Activated naive CD4-positive, alpha-beta T cell treated with anti-CD3 and anti-CD28 coated beads, Interleukin-2, amount 10 ng/mL, durations not matched to agents 7 days and 5 days (primary cell): ENCODE results near the gene LRRC8B.

Experiments used
- CTCF ChIA-PET: fragments of 350-600 bp; sonication (Branson Sonifier 250); formaldehyde crosslinking; loops from one replicate; lab custom pipeline; 2021; ENCODE audit warnings: antibody characterized with exemption; lab: Charles Lee
- DNase-seq: peaks from one replicate; pipeline ENCODE4 v3.0.0-alpha.2; 2020
- H3K27ac Mint-ChIP-seq: one replicate; pipeline ENCODE4 v1.8.0; 2021; ENCODE audit warnings: mild to moderate bottlenecking, moderate library complexity, mixed read lengths
- H3K27me3 Mint-ChIP-seq: one replicate; pipeline ENCODE4 v1.8.0; 2021; ENCODE audit warnings: mild to moderate bottlenecking, mixed read lengths
- H3K36me3 Mint-ChIP-seq: one replicate; pipeline ENCODE4 v1.8.0; 2021; ENCODE audit warnings: mixed read lengths
- H3K4me1 Mint-ChIP-seq: one replicate; pipeline ENCODE4 v1.8.0; 2021; ENCODE audit warnings: mixed read lengths
- H3K4me3 Mint-ChIP-seq: one replicate; pipeline ENCODE4 v1.8.0; 2021; ENCODE audit warnings: mild to moderate bottlenecking, moderate library complexity, mixed read lengths
- H3K9me3 Mint-ChIP-seq: one replicate; pipeline ENCODE4 v1.8.0; 2021; ENCODE audit warnings: mixed read lengths

The LRRC8B gene

GRCh38 chr1:89637496-89637895 lies 112.9 kb downstream of the LRRC8B start:
- no peak overlapping the region for H3K27ac Mint-ChIP-seq
- H3K4me1 Mint-ChIP-seq = peaks cover 65% of the 10 kb centered on the region
- H3K27me3 Mint-ChIP-seq = peaks cover 2% of the 10 kb centered on the region
- DNase-seq = no peak
- H3K9me3 Mint-ChIP-seq = no peaks in the 10 kb centered on the region
- CTCF ChIA-PET = interaction anchor here (0.9 to 2.8 kb wide), 2 partner anchors 126 to 144 kb away, joined by 3 to 15 read pairs; no protein-coding TSS in a partner anchor
- H3K4me3 Mint-ChIP-seq = no peak overlapping the region
- H3K36me3 Mint-ChIP-seq = peaks cover 47% of the 10 kb centered on the region

DNA sequence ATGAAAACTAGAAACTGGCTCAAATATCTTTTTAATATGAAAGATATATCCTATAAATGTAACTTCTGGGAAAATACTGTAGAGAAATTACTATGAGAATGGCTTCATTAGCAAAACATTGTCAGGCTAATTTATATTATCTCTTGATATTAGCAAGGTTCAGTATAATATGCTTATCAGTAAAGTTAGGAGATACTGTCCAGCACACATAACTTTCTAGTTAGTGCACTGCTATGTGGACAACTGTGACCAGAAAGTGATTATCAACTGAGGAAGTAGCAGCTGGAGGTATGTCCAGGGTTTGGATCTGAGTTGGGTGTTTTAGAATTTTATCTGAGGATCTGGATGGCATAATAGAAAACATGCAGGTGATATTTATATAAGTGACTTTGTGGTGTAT lies 115.8 kb downstream of the LRRC8B start:
- Mint-ChIP-seq H3K27ac (no peak overlapping the region), H3K9me3 (peaks cover 15% of the 10 kb centered on the region), H3K4me1 (peaks cover 77% of the 10 kb centered on the region), H3K27me3 (no peaks in the 10 kb centered on the region), H3K4me3 (no peak overlapping the region), H3K36me3 (peaks cover 63% of the 10 kb centered on the region)
- CTCF ChIA-PET = interaction anchor here (1.0 to 1.6 kb wide), 2 partner anchors 14 to 115 kb away, joined by 3 to 4 read pairs; no protein-coding TSS in a partner anchor
- no peak for DNase-seq

DNA sequence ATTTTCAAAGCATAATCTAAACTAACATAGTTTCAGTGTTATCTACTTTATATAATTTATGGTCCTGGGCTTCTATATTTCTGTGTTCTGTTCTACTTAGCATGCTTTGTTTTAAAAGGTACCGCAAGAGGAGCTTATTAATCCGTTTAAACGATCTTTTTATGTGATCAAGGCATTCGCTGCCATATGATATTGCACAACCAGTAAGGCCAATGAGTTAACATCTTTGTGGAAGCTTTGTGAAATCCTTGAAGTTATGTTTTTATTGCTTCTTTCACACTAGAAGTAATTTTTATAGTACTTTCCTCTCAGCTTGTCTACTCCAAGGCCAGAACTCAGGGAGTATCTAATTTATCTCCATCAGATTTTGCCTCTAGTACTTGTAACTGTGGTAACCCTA lies 117.2 kb downstream of the LRRC8B start:
- CTCF ChIA-PET = no interaction called here
- no peak overlapping the region for H3K27ac Mint-ChIP-seq
- no peaks in the 10 kb centered on the region for H3K27me3 Mint-ChIP-seq
- H3K9me3 Mint-ChIP-seq = peaks cover 22% of the 10 kb centered on the region
- peaks cover 64% of the 10 kb centered on the region for H3K4me1 Mint-ChIP-seq
- H3K36me3 Mint-ChIP-seq = peaks cover 64% of the 10 kb centered on the region
- no peak overlapping the region for H3K4me3 Mint-ChIP-seq
- DNase-seq = no peak

DNA sequence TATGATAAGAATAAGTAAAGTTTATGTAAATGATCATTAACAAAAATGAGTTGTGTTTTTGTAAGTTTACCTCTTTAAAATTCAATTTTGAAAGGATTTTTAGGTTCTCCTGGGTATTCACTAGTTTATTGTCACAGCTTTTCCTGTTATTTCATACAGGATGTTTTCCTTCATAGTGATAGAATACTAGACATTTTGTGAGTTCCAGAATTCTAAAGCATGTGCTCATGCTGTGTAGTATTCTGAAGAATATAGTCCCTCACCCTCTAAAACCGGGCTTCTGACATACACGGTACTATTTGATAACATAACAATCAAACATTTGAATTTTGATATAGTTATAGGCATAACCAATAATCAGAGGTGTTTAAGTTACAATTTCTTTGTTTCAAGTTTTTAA lies 118.9 kb downstream of the LRRC8B start:
- Mint-ChIP-seq H3K4me1 (peaks cover 55% of the 10 kb centered on the region), H3K9me3 (peaks cover 27% of the 10 kb centered on the region), H3K4me3 (no peak overlapping the region), H3K27ac (no peak overlapping the region), H3K27me3 (no peaks in the 10 kb centered on the region), H3K36me3 (peaks cover 61% of the 10 kb centered on the region)
- no peak for DNase-seq
- CTCF ChIA-PET = interaction anchor here (0.7 kb wide), 1 partner anchor 21 kb away, joined by 3 read pairs; no protein-coding TSS in a partner anchor

- DNase-seq = no peak
- no peaks in the 10 kb centered on the region for H3K27me3 Mint-ChIP-seq
- CTCF ChIA-PET = interaction anchor here (0.6 kb wide), 1 partner anchor 184 kb away, joined by 3 read pairs; no protein-coding TSS in a partner anchor
- H3K27ac Mint-ChIP-seq = no peak overlapping the region
- peaks cover 60% of the 10 kb centered on the region for H3K36me3 Mint-ChIP-seq
- peaks cover 27% of the 10 kb centered on the region for H3K9me3 Mint-ChIP-seq
- H3K4me3 Mint-ChIP-seq = no peak overlapping the region
- peaks cover 56% of the 10 kb centered on the region for H3K4me1 Mint-ChIP-seq
Measured at GRCh38 chr1:89644119-89644814, 119.6 kb downstream of the LRRC8B start.

DNA sequence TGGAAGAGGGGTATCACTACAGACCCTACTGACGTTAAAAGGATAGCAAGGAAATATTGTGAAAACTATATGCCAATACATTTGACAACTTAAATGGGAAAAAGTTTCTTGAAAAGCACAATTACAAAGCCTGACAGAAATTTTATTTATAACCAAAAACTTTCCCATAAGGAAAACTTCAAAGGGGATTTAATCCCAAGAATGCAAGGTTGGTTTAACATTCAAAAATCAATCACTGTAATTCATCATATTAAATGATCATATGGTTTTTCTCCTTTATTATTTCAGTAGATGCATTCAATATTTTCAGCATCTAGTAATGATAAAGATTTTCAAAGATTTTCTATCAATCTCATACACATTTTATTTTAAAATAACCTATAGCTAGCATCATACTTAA lies 121.6 kb downstream of the LRRC8B start:
- no peak overlapping the region for H3K27ac Mint-ChIP-seq
- H3K27me3 Mint-ChIP-seq = no peaks in the 10 kb centered on the region
- CTCF ChIA-PET = interaction anchor here (1.8 kb wide), 1 partner anchor 116 kb away, joined by 5 read pairs; no protein-coding TSS in a partner anchor
- H3K36me3 Mint-ChIP-seq = peaks cover 68% of the 10 kb centered on the region
- H3K4me1 Mint-ChIP-seq = peaks cover 61% of the 10 kb centered on the region
- H3K4me3 Mint-ChIP-seq = no peak overlapping the region
- H3K9me3 Mint-ChIP-seq = peaks cover 27% of the 10 kb centered on the region
- no peak for DNase-seq
